Activated T-cell treated with anti-CD3 and anti-CD28 coated beads, Interleukin-2, amount 50 U/mL, for 72 hours (primary cell): Measurements from ENCODE around the gene C7. TPM values are rescaled to one million over a fixed set of nuclear protein-coding genes. Genes with fewer than 3 reads are reported as not detected.
"Not testable (repeated sequence)": the region's sequence is repeated elsewhere in the genome, so short reads cannot be mapped to it uniquely, and the experiment has no call there.

Experiments
- ATAC-seq, 2 donors: fragments of 150-1000 bp; cut with Tn5 transposase; replicated peaks in 1 of 2; 2 replicates each; pipeline ENCODE4 v1.10.0; 2021; ENCODE audit warnings: moderate library complexity in 2 of 2, mild to moderate bottlenecking in 1 of 2
- DNase-seq, 2 donors: peaks; one replicate each; pipeline ENCODE4 v3.0.0; 2021 to 2022; ENCODE audit warnings: mixed read lengths in 1 of 2
- H3K27ac Mint-ChIP-seq: one replicate; pipeline ENCODE4 v1.8.0; 2022; ENCODE audit warnings: mild to moderate bottlenecking, moderate library complexity, mixed read lengths
- H3K27me3 Mint-ChIP-seq: one replicate; pipeline ENCODE4 v1.8.0; 2022; ENCODE audit warnings: low read depth, mixed read lengths
- H3K36me3 Mint-ChIP-seq, 2 donors: one replicate each; pipeline ENCODE4 v1.8.0; 2022; ENCODE audit warnings: mixed read lengths in 2 of 2, mild to moderate bottlenecking in 1 of 2; ENCODE audit not compliant: insufficient read depth in 2 of 2
- H3K4me1 Mint-ChIP-seq: one replicate; pipeline ENCODE4 v1.8.0; 2022; ENCODE audit warnings: low read depth, mixed read lengths
- H3K4me3 Mint-ChIP-seq, 2 donors: one replicate each; pipeline ENCODE4 v1.8.0; 2022; ENCODE audit warnings: mild to moderate bottlenecking in 2 of 2, mixed read lengths in 2 of 2, moderate library complexity in 2 of 2
- H3K9me3 Mint-ChIP-seq, 2 donors: one replicate each; pipeline ENCODE4 v1.8.0; 2022; ENCODE audit warnings: mixed read lengths in 2 of 2
- total RNA-seq, 2 donors: library from RNA; stranded (reverse); gene quantifications; one replicate each; pipeline ENCODE4 v1.2.3, GENCODE V29; 2022

Gene C7
- total RNA-seq, 2 donors from 2014 or later: not detected

DNA sequence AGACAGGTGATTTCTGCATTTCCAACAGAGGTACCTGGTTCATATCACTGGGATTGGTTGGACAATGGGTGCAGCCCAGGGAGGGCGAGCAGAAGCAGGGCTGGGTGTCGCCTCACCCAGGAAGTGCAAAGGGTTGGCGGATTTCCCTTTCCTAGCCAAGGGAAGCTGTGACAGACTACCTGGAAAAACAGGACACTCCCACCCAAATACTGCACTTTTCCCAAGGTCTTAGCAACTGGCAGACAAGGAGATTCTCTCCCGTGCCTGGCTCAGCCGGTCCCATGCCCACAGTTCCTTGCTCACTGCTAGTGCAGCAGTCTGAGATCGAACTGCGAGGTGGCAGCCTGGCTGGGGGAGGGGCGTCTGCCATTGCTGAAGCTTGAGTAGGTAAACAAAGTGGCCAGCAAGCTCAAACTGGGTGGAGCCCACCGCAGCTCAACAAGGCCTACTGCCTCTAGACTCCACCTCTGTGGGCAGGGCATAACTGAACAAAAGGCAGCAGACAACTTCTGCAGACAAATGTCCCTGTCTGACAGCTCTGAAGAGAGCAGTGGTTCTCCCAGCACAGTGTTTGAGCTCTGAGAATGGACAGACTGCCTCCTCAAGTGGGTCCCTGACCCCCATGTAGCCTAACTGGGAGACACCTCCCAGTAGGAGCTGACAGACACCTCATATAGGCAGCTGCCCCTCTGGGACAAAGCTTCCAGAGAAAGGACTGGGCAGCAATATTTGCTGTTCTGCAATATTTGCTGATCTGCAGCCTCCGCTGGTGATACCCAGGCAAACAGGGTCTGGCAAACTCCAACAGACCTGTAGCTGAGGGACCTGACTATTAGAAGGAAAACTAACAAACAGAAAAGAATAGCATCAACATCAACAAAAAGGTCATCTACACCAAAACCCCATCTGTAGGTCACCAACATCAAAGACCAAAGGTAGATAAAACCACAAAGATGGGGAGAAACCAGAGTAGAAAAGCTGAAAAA lies 13.6 kb upstream of the C7 start:
- not testable (repeated sequence) for H3K27ac Mint-ChIP-seq, H3K36me3 Mint-ChIP-seq, H3K4me3 Mint-ChIP-seq, H3K9me3 Mint-ChIP-seq, H3K4me1 Mint-ChIP-seq, H3K27me3 Mint-ChIP-seq, DNase-seq, ATAC-seq

DNA sequence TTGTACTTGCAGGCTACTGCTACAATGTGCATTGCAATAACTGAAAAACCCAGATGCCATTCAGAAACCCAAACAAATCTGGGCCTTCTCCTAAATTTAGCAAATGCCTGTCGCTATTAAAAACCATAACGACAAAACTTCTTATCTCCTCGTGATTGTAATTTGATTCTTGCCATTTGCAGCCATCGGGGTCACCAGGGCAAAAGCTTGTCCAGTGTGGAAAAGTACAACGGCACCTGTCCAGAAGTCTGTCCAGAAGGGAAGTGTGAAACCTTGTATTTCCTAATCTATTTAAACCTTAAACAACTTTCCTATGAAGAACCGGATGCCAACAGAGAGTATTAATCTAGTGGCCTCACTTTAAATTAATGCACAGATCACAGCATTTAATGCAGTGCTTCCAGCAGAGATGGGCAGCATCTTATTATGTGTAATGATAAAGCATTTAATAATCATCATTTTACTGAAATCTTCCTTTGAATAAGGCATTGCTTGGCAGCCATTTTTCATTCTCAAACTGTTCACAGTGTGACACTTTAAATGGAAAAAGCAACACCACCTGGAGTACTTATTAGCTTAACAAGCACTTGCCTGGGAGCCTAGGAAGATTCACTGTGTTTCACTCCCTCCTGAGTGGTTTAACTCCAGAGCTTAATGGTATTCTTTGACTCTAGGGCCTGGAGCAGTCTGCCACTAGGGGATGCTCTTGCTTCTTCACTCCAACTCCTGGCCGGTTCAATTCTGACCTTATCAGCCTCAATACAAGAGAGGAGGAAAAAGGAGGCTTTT lies 4.9 kb upstream of the C7 start:
- no peak overlapping the region for H3K27ac Mint-ChIP-seq
- ATAC-seq (peak; percentile 60 to 66), DNase-seq (peak; percentile 31 to 36)
- no peaks in the 10 kb centered on the region for H3K9me3 Mint-ChIP-seq
- H3K4me1 Mint-ChIP-seq: no peaks in the 10 kb centered on the region
- peaks cover 3% of the 10 kb centered on the region for H3K27me3 Mint-ChIP-seq
- no peak overlapping the region for H3K4me3 Mint-ChIP-seq
- H3K36me3 Mint-ChIP-seq: no peaks in the 10 kb centered on the region

DNA sequence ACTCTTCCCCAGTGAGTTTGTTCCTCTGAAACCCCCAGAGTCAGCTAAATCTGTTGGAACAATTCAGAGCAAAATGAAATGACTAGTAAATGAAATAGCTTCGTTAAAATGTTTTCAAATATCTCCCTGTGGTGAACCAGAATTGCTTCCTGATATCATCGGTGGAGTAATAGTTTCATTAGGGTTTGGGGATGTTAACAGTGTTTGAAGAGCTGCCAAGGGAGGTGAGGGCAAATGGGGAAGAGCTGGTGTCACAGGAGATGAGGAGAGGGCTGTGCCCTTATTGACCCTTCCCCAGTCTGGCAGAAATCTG lies 4.3 kb upstream of the C7 start:
- no peaks in the 10 kb centered on the region for H3K4me1 Mint-ChIP-seq
- peaks cover 8% of the 10 kb centered on the region for H3K27me3 Mint-ChIP-seq
- H3K4me3 Mint-ChIP-seq: no peak overlapping the region
- DNase-seq (no peak), ATAC-seq (no peak)
- no peaks in the 10 kb centered on the region for H3K9me3 Mint-ChIP-seq
- no peaks in the 10 kb centered on the region for H3K36me3 Mint-ChIP-seq
- H3K27ac Mint-ChIP-seq: no peak overlapping the region

DNA sequence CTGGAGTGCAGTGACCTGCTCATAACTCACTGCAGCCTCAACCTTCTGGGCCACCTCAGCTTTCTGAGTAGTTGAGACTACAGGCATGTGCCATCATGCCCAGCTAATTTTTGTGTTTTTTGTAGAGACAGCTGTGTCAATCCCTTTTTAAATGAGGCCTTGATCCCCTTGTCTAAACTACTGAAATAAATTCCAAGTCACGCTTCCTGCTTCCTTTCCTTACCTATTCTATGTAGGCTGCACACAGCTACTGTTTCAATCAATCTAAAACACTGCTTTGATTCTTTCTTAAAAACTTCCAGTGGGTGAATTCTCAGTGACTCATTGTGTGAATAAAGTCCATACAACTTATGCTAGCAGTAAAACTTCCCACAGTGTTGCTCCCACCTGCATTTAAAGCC lies 2.9 kb upstream of the C7 start:
- H3K9me3 Mint-ChIP-seq: no peaks in the 10 kb centered on the region
- DNase-seq (no peak), ATAC-seq (no peak)
- peaks cover 13% of the 10 kb centered on the region for H3K27me3 Mint-ChIP-seq
- no peak overlapping the region for H3K4me3 Mint-ChIP-seq
- no peak overlapping the region for H3K27ac Mint-ChIP-seq
- H3K4me1 Mint-ChIP-seq: no peaks in the 10 kb centered on the region
- no peaks in the 10 kb centered on the region for H3K36me3 Mint-ChIP-seq

DNA sequence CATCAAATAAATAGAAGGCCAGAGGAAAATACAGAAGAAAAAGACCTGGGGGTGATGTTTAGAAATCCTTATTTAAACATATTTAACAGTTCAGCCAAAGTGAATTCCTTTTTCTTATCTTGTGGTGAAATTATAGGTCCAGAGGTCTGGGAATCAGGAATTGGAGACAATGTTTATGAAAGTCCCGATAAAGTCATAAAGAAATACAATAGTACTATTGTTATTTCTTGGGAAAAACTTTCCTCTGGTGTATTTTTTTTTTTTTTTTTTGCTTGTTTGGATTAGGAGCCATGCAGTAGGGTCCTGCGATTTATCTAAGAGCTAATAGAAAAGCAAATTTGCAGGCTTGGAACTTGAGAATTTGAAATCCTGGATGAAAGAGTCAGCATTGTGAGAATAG lies 426 bp downstream of the C7 start:
- Mint-ChIP-seq H3K27ac (no peak overlapping the region), H3K9me3 (no peaks in the 10 kb centered on the region), H3K27me3 (peaks cover 31% of the 10 kb centered on the region), H3K4me1 (peaks cover under 1% of the 10 kb centered on the region), H3K36me3 (no peaks in the 10 kb centered on the region), H3K4me3 (no peak overlapping the region)
- DNase-seq (no peak), ATAC-seq (no peak)

DNA sequence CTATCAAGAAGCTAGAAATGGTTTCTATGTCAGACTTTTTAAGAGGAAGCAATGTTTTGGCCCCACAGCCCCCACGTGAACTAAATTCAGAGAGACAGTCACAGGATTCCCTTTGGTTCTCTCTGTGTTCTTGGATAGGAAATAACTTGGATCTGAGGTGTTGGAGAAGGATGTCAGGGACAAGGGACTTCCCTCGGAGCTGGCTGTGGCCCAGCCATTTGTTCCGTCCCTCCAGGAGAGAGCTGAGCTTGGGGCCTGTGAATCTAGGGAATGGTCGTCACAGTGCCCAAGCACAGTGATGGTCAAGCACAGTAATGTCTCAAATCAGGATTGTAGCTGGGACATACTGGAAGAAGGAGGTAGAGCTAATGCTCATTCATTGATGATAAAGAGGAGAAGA lies 2.0 kb downstream of the C7 start:
- no peak overlapping the region for H3K4me3 Mint-ChIP-seq
- no peak for ATAC-seq

DNA sequence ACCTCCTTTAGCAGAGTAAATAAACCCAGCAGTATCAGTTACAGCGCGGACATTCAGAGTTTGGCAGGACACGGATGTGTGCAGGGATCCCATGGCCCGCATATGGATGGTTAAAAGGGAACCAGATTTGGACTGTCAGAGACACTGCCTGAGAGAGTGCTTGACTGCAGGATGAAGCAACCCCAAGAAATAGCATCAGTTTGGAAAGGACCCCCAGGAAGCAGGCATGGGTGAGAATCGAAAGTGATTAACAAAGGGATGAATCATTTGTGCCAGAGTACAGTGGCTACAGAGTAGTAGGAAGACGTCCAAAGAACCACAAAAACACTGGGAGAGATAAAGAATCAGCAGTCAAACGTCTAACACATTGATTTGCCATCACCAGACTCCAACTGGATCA lies 5.5 kb downstream of the C7 start:
- H3K36me3 Mint-ChIP-seq: no peaks in the 10 kb centered on the region
- DNase-seq: no peak
- H3K27me3 Mint-ChIP-seq: peaks cover 51% of the 10 kb centered on the region
- no peak overlapping the region for H3K27ac Mint-ChIP-seq
- no peaks in the 10 kb centered on the region for H3K9me3 Mint-ChIP-seq
- no peak for ATAC-seq
- no peak overlapping the region for H3K4me3 Mint-ChIP-seq
- peaks cover 5% of the 10 kb centered on the region for H3K4me1 Mint-ChIP-seq

More for the DNA sequence above, 2.0 kb downstream of the C7 start:
- no peak for DNase-seq
- Mint-ChIP-seq H3K27me3 (peaks cover 42% of the 10 kb centered on the region), H3K36me3 (no peaks in the 10 kb centered on the region), H3K27ac (no peak overlapping the region), H3K4me1 (peaks cover 5% of the 10 kb centered on the region), H3K9me3 (no peaks in the 10 kb centered on the region)

DNA sequence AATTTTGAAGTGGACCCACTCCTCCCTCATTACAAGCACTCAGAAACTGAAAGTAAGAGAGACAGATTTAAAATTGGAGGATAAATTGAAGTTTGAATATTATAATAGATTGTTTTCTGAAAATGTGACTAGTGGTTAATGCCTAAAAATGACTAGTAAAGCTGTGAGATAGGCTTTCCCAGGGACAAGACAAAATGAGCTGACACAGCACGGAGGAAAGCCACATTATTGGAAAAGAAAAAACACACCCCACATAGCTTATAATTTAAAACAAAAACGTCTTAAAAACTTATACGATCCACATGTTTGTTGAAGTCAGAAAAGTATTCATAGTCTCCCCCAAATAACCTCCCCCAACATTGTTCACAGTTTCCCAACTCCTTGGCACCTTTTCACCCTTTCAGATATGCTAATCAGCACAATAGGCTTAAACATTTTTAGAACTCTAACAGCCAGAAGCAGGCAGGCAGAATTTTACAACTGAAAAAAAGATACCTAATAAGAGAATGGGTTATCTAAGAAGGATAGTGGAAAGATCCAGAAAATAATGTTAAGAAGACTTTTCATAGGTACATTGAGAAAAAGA lies 6.1 kb downstream of the C7 start:
- DNase-seq: no peak
- Mint-ChIP-seq H3K27me3 (peaks cover 51% of the 10 kb centered on the region), H3K27ac (no peak overlapping the region), H3K4me1 (peaks cover 5% of the 10 kb centered on the region), H3K36me3 (no peaks in the 10 kb centered on the region), H3K4me3 (no peak overlapping the region), H3K9me3 (no peaks in the 10 kb centered on the region)
- no peak for ATAC-seq

DNA sequence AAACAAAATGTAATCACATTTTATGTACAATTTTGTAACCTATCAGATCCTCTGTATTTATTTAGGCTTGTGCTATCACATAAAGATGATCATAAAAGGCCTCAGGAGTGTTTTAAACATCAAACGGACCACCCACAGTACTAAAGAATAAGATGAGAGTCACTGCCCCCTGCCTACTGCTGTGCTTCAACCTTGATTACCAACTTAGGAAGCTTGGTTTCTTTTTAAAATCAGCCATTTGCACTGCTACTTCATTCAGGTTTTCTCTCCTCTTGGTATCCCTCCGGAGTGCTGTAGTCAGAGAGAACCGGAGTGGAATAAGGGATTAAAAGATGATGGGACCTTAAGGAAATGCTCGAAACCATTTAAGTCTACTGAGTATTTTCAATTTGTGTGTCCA lies 6.9 kb downstream of the C7 start:
- no peak overlapping the region for H3K4me3 Mint-ChIP-seq
- no peaks in the 10 kb centered on the region for H3K9me3 Mint-ChIP-seq

DNA sequence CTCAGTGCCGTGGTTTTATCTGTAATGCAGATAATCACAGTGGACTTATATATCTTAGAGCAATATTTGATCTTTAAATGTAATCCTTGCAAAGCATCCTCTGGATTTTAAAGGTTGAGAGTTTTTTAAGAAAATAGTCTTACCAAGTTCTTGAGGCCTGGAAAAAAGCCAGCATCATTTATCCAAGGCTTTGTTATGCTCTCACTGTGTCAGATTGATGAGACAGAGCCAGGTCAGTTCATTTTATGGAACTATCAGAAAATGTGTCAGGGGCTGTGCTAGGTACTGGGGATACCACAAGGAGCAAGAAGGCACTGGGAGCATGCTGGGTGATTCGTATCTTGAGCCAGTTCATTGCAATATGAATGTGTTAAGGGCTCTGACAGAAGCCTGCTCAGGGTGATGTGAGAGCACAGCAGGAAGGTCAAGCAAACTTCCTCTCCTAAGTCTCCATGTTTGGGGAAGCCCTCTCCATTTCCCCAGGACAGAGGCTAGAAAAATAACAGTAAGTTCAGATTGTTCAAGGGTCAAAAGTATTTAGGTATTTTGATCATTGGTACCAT lies 19.7 kb downstream of the C7 start:
- no peaks in the 10 kb centered on the region for H3K4me1 Mint-ChIP-seq
- no peak for DNase-seq
- no peak overlapping the region for H3K27ac Mint-ChIP-seq
- ATAC-seq: no peak
- peaks cover 11% of the 10 kb centered on the region for H3K27me3 Mint-ChIP-seq
- H3K36me3 Mint-ChIP-seq: peaks cover 3% of the 10 kb centered on the region in 2 donors
- H3K9me3 Mint-ChIP-seq: peaks cover 6 to 8% of the 10 kb centered on the region in 2 donors
- no peak overlapping the region for H3K4me3 Mint-ChIP-seq

More for the DNA sequence above, 6.9 kb downstream of the C7 start:
- Mint-ChIP-seq H3K27ac (no peak overlapping the region), H3K36me3 (no peaks in the 10 kb centered on the region), H3K27me3 (peaks cover 48% of the 10 kb centered on the region), H3K4me1 (peaks cover 5% of the 10 kb centered on the region)
- ATAC-seq (no peak), DNase-seq (no peak)

DNA sequence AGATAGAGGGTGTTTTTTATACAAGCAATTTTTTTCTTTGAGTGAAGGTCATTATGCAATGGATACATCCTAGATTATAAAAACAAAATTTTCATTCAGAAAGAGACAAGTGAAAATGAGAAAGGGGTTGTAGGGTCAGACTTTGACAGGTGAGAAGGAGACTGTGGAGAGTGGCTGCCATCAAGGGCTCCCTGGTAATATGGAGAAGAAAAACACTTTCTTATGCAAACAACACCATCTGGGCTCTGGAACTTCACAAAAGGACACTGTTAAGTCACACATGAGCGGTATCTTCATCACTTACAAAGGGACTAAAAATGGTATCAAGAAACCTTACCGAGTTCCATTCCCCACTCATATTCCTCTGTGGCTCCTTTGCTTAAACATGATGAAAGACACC lies 23.5 kb downstream of the C7 start:
- Mint-ChIP-seq H3K36me3 (no peaks in the 10 kb centered on the region), H3K4me3 (no peak overlapping the region), H3K27me3 (peaks cover 4% of the 10 kb centered on the region), H3K9me3 (peaks cover 0 to 1% of the 10 kb centered on the region in 2 donors), H3K4me1 (no peaks in the 10 kb centered on the region), H3K27ac (no peak overlapping the region)
- ATAC-seq: no peak
- DNase-seq: no peak

DNA sequence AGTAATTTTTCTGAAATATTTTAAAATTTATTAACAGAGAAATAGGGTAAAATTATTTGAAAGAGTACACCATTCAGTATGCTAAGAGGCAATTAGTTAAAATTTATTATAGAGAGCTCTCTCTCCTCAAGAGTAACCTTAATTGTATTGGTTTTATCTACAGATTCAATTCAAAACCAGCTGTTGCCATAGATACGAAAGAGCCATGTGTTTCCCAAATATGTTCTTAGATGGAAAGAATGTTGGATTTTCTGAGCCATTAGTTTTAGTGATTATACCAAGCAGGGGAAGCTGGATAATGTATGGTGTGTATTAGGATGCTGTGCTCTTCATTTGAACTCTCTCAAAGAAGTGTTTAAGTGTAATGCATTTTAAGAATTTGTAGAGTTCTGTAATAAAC lies 27.8 kb downstream of the C7 start:
- H3K9me3 Mint-ChIP-seq: peaks cover 0 to 1% of the 10 kb centered on the region in 2 donors
- no peak overlapping the region for H3K27ac Mint-ChIP-seq
- H3K4me3 Mint-ChIP-seq: no peak overlapping the region
- no peak for DNase-seq
- no peaks in the 10 kb centered on the region for H3K36me3 Mint-ChIP-seq
- ATAC-seq: no peak
- no peaks in the 10 kb centered on the region for H3K27me3 Mint-ChIP-seq
- H3K4me1 Mint-ChIP-seq: no peaks in the 10 kb centered on the region

DNA sequence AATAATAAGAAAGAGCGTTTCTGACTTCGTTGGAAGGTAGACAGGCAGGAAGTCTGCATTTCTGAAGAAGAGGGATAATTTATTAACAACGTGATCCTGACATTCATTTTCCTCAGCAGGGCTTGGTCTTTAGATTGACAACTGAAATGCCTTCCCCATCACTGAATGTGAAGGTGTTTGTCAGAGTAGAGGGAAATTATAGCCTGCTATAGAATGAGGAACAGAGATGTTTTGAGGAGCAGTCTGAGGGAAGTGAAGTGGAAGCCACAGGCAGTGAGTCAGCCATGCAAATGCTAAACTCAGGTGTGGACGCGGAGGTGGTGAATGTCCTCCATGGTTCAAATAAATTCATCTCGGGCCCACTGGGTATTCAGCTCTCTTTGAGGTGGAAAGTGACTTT lies 30.5 kb downstream of the C7 start:
- no peak overlapping the region for H3K27ac Mint-ChIP-seq
- peaks cover 0 to 1% of the 10 kb centered on the region in 2 donors for H3K9me3 Mint-ChIP-seq
- H3K4me3 Mint-ChIP-seq: no peak overlapping the region
- H3K27me3 Mint-ChIP-seq: no peaks in the 10 kb centered on the region
- no peaks in the 10 kb centered on the region for H3K36me3 Mint-ChIP-seq
- H3K4me1 Mint-ChIP-seq: no peaks in the 10 kb centered on the region
- no peak for DNase-seq
- ATAC-seq: no peak
